Activated CD8-positive, alpha-beta memory T cell treated with anti-CD3 and anti-CD28 coated beads, Interleukin-2, amount 50 U/mL, for 24 hours (primary cell): ENCODE data around the gene PROK1.
A peak's percentile ranks its signal among the peaks of the same experiment; 100 is the strongest.

ENCODE experiments used
- DNase-seq: peaks from one replicate; pipeline ENCODE4 v3.0.0-alpha.2; 2020; ENCODE audit errors: extremely low read depth

The PROK1 gene

GRCh38 chr1:110488161-110488560 is 37.2 kb downstream of the PROK1 start:
- no peak for DNase-seq

DNA sequence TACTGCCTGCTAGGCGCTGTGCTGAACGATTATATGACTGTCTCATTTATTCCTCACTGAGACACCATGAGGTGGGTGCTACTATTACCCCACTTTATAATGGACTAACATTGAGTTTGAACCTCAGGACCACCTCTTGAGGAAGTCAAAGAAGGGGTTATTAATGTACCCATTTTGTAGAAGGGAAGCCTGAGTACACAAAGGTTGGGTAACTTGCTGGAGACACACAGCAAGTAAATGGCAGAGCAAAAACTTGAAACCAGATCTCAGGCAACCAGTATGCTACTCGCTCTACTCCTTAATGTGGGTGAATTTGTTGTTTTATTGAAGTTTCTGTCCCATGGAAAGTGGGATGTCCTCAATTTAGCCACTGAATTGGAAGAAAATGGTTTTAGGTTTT is 37.9 kb downstream of the PROK1 start:
- DNase-seq: no peak

DNA sequence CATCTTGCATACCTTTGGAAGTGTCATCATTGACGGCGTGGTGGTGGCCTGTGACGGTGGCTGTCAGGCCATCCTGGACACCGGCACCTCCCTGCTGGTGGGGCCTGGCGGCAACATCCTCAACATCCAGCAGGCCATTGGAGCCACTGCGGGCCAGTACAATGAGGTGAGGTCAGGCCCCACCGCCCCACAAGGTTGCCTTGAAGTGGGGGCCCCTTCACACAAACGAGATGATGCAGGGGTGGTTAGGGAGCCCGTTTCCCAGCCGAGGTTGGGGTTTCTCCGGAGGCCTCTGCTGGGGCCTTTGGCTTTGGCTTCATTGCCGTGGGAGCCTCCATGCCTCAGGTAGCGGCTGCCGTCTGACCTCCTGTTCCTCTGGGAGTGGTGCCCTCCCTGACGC is 38.5 kb downstream of the PROK1 start:
- DNase-seq: no peak

GRCh38 chr1:110489973-110490542 is 39.1 kb downstream of the PROK1 start:
- DNase-seq: no peak

DNA sequence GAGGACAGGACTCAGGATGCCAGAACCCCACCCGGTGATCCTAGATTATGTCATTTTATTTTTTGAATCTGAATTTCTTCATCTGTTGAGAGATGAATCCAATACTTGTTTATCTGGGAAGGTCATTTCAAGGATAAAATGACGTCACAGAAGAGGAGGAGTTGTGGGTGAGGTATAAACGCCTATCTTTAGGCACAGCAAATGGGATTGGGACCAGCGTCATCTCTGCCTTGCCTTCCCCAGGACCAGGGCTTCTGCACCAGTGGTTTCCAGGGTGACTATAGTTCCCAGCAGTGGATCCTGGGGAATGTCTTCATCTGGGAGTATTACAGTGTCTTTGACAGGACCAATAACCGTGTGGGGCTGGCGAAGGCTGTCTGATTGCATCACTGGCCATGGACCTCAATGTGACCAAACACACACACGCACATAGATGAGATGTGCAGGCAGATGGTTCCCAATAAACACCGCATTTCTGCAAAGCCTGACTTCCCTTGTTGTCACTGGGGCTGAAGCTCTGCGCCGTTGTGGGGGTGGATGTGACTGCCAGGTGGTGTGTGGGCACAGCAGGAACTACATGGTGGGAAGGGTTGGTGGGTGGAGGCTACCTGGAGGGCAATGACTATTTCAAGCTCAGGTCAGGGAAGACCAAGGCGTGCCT is 40.0 kb downstream of the PROK1 start:
- DNase-seq: no peak

- no peak for DNase-seq
Observed at GRCh38 chr1:110492573-110492972, 41.6 kb downstream of the PROK1 start.

GRCh38 chr1:110493059-110493699 is 42.2 kb downstream of the PROK1 start:
- DNase-seq: no peak

DNA sequence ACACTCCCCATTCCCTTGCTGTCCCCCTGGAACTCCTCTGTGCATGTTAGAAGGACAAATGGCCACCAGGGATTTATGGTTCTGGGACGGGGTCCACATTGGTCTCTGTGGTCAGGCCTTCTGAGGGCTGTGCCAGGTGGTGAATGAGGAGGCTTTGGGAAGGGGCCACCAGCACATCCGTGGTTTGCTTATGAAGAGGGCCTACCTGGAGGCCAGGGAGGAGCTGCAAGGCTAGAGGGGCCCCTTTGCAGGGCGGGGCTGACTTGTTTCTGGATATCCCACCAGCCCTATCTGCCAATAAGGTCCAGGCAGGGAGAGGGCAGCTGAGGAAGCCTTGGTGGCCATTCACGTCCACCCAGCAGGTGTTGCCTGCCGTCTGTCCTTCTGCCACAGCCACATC is 43.1 kb downstream of the PROK1 start:
- no peak for DNase-seq

GRCh38 chr1:110494522-110495406 is 43.8 kb downstream of the PROK1 start:
- no peak for DNase-seq

DNA sequence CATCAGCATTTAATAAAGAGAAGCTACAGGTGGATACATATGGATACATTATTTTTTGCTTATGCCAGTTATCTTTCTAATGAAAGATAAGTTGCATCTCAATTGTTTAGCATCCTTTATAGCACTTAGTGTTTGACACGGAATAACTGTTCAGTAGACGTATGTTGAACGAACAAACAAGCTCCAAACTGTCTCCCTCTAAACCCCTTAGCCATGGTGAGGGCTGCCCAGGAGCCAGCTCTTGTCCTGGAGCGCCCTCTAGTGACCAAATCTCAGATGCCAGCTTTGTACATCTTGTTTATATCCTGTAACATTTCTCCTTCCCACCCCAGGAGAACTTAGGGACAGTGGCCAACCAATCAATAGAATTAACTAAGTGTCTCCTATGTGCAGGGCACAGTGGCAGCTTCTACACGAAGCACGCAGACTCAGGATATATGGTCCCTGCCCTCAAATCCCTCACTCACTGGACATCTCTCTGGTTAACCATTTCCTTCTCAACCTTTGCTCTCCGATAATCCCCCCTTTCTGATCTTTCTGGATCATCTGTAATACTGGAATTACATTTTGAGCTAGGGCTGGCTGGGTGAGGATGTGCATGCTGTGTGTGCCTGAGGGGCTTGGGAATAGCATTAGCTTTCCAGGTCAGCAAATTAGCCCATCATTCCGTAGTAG is 45.1 kb downstream of the PROK1 start:
- peak; percentile 67 for DNase-seq

GRCh38 chr1:110498270-110498669 is 47.3 kb downstream of the PROK1 start:
- no peak for DNase-seq

- DNase-seq: no peak
Observed at GRCh38 chr1:110501488-110502132, 50.7 kb downstream of the PROK1 start.

DNA sequence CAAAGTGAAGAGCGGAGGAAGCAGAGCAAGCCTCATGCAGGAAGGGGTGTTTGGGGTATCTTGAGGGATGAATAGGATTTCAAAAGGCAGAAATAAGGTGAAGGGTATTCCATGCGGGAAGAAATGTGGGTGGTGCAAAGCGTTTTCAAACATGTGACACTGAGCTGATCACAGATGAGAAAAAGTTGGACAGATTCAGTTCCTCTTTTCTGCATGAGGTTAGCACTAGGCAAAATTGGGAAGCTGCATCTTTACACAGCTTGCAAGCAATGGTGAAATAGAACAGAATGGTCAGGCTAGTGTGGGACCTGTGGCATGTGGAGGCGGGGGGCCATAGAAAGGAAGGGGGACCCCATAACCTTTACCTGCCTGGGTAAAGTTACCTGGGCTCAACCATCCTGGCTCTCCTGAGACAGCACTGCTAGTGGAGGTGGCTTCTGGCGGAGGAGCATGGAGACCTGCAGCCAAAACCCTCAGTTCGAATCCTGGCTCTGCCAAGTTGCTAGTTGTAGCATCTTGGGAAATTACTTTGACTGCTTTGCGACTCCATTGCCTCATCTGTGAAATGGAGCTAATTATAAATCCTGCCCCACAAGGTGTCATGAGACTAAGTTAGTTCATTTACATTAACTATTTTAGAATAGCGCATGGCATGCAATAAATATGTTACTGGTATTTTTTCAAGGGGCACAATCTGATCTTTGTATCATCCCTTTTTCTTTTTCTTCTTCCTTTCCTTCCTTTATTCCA is 51.6 kb downstream of the PROK1 start:
- DNase-seq: no peak

GRCh38 chr1:110503471-110503870 is 52.5 kb downstream of the PROK1 start:
- no peak for DNase-seq

DNA sequence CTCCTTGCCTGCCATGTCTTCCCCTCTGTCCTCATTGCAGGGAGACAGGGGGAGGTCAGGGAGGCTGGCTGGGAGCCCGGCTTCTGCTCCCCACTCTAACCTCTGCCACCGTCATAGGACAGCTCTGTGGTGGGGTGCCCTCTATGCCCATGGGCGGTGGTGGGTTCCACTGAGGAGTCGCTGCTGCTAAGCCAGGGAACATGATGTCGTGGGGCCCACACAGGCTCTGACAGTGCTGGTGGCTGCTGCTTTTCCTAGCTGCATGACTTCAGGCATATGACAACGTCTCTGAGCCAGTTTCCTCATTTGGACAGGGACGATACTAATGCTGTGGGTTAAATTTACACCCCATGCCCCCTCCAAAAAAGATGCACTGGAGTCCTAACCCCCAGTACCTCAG is 53.3 kb downstream of the PROK1 start:
- no peak for DNase-seq

- no peak for DNase-seq
Observed at GRCh38 chr1:110505596-110505995, 54.6 kb downstream of the PROK1 start.

DNA sequence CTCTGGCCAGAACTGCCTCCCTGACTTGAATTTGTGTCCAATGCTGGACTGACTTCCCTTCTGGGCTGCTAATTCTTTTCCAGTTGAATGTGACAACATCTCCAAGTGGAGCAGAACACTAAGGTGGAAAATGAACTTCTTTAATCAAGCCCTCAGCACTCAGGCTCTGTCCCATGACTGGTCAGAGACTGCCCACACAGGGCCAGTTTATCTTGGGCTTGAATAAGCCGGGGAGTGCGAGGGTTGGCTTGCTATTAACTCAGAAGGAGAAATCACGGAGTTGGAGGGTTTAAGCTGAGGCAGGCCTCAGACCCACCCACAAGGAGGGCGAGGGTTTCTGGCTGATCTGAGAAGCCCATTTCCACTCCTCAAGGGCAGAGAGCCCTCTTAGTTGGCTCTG is 55.6 kb downstream of the PROK1 start:
- no peak for DNase-seq
